Transverse colon (tissue), 4 donors: Measurements from ENCODE around the gene DNAJC11. TPM values are rescaled to one million over a fixed set of nuclear protein-coding genes. Genes with fewer than 3 reads are reported as not detected.
"Not testable (repeated sequence)": the region's sequence is repeated elsewhere in the genome, so short reads cannot be mapped to it uniquely, and the experiment has no call there.

Experiments
- DNase-seq: peaks from one replicate; pipeline ENCODE4 v3.0.0-alpha.2; 2019
- H3K27ac ChIP-seq, 4 donors: fragments of 200-600 bp; sonication (generic); 2 replicates each; pipeline ENCODE4 v1.5.1; 2016 to 2018; ENCODE audit warnings: inconsistent platforms in 4 of 4
- H3K27me3 ChIP-seq: fragments of 200-600 bp; sonication (generic); 2 replicates; pipeline ENCODE4 v1.5.1; 2017; ENCODE audit warnings: inconsistent platforms
- H3K36me3 ChIP-seq, 4 donors: fragments of 200-600 bp; sonication (generic); 2 replicates each; pipeline ENCODE4 v1.5.1; 2017 to 2019; ENCODE audit warnings: inconsistent platforms in 4 of 4
- H3K4me1 ChIP-seq, 4 donors: fragments of 200-600 bp; sonication (generic); 2 replicates each; pipeline ENCODE4 v1.5.1; 2017 to 2020; ENCODE audit warnings: inconsistent platforms in 4 of 4
- H3K4me3 ChIP-seq, 4 donors: fragments of 200-600 bp; sonication (generic); 1 replicate in 1 of 4; 2 replicates in 3 of 4; pipeline versions ENCODE4 v1.5.1 to v1.6.1; 2017 to 2019; ENCODE audit warnings: inconsistent platforms in 4 of 4
- H3K9me3 ChIP-seq, 2 donors: fragments of 200-600 bp; sonication (generic); 2 replicates each; pipeline ENCODE4 v1.5.1; 2017 to 2019; ENCODE audit warnings: inconsistent platforms in 2 of 2
- CTCF ChIP-seq, 5 experiments: fragments of 200-600 bp in 3 of 5; fragments of 450-650 bp in 2 of 5; sonication (generic) in 3 of 5; IDR thresholded peaks; 1 replicate in 2 of 5; 2 replicates in 3 of 5; pipeline ENCODE4 v1.5.1; 2016 to 2017; ENCODE audit warnings: antibody characterized with exemption in 5 of 5, inconsistent platforms in 3 of 5, mild to moderate bottlenecking in 2 of 5, moderate library complexity in 1 of 5
- EP300 ChIP-seq: sonication (generic); formaldehyde crosslinking; IDR thresholded peaks from one replicate; pipeline ENCODE4 v1.6.1; 2017; ENCODE audit warnings: antibody characterized with exemption, low read depth
- POLR2A ChIP-seq: fragments of 450-650 bp; IDR thresholded peaks from one replicate; pipeline ENCODE4 v1.6.1; 2016; ENCODE audit warnings: antibody characterized with exemption, mild to moderate bottlenecking, moderate library complexity
- POLR2AphosphoS5 ChIP-seq, 3 donors: sonication (generic); formaldehyde crosslinking; IDR thresholded peaks; one replicate each; pipeline ENCODE4 v1.6.1; 2016; ENCODE audit warnings: antibody characterized with exemption in 3 of 3
- WGBS, 2 donors: methylation state at CpG; one replicate each; pipeline ENCODE4 v1.1.5; 2018; ENCODE audit warnings: low coverage in 1 of 2; 5-methylcytosine and 5-hydroxymethylcytosine counted together
- in situ Hi-C, 4 donors: fragments of 200-750 bp; cut with MboI; loops; one replicate each; pipeline versions ENCODE4 v1.15.0 to v1.15.1; 2017; ENCODE audit warnings: low sequenced_read_pairs in 3 of 4, low pct_ligation_motif_present in 1 of 4, low pct_unique_long_range_greater_than_20kb in 1 of 4
- intact Hi-C: fragments of 100-400 bp; cut with DNase I; formaldehyde crosslinking; loops from one replicate; pipeline ENCODE4 v1.15.1; 2023; ENCODE audit warnings: low total_unique reads
- total RNA-seq, 4 donors: library from RNA; depleted of rRNA; stranded (reverse); fragments of >200 nt; gene quantifications; one replicate each; pipeline ENCODE4 v1.1.0, GENCODE V29; 2016

Gene DNAJC11
- total RNA-seq, 4 donors from 2014 or later, result 62.1 to 80.0 (median 70.9) TPM

GRCh38 chr1:6743189-6744101 lies 41.8 kb upstream of the DNAJC11 start:
- Histone ChIP-seq H3K36me3 (no peaks in the 10 kb centered on the region), H3K4me1 (peaks cover 0 to 8% (median 6%) of the 10 kb centered on the region in 4 donors), H3K4me3 (no peak overlapping the region), H3K9me3 (no peaks in the 10 kb centered on the region), H3K27ac (peak overlapping the region; percentile 59 to 75 (median 72)), H3K27me3 (no peaks in the 10 kb centered on the region)
- intact Hi-C loops, result no loop called here
- peak; percentile 14 for DNase-seq
- peak in 1 of 3 donors; percentile 43 for TF ChIP-seq POLR2AphosphoS5 (IDR thresholded peaks at IDR 0.05)
- TF ChIP-seq POLR2A, result no peak
- TF ChIP-seq EP300, result no peak
- TF ChIP-seq CTCF (IDR thresholded peaks at IDR 0.05), result no peak
- in situ Hi-C loops, result loop anchor here (25.0 kb wide), 3 partner anchors 144 to 344 kb away; no protein-coding TSS in a partner anchor
- WGBS, 2 donors, result 40 to 50% methylated on average over 2 to 20 of the region's 20 CpGs

GRCh38 chr1:6742676-6743188 lies 41.1 kb upstream of the DNAJC11 start:
- in situ Hi-C loops, result loop anchor here (25.0 kb wide), 3 partner anchors 145 to 345 kb away; no protein-coding TSS in a partner anchor
- intact Hi-C loops, result not testable (repeated sequence)

GRCh38 chr1:6738987-6739676 lies 37.5 kb upstream of the DNAJC11 start:
- no peak overlapping the region for H3K27ac ChIP-seq
- intact Hi-C loops, result no loop called here
- H3K4me3 ChIP-seq, result no peak overlapping the region
- peaks cover 0 to 8% (median 4%) of the 10 kb centered on the region in 4 donors for H3K4me1 ChIP-seq
- no peak for TF ChIP-seq POLR2AphosphoS5 (IDR thresholded peaks at IDR 0.05)
- no peak for TF ChIP-seq POLR2A
- no peak for TF ChIP-seq EP300
- no peak for TF ChIP-seq CTCF (IDR thresholded peaks at IDR 0.05)
- 82 to 100% methylated on average over 1 to 30 of the region's 30 CpGs for WGBS, 2 donors
- DNase-seq, result no peak
- in situ Hi-C loops, result loop anchor here (25.0 kb wide), 3 partner anchors 148 to 348 kb away; no protein-coding TSS in a partner anchor
- no peaks in the 10 kb centered on the region for H3K9me3 ChIP-seq
- H3K36me3 ChIP-seq, result no peaks in the 10 kb centered on the region
- no peaks in the 10 kb centered on the region for H3K27me3 ChIP-seq

More at GRCh38 chr1:6742676-6743188, 41.1 kb upstream of the DNAJC11 start:
- H3K4me1 ChIP-seq, H3K36me3 ChIP-seq, DNase-seq, H3K9me3 ChIP-seq, H3K27me3 ChIP-seq, H3K4me3 ChIP-seq: not testable (repeated sequence)
- WGBS, 2 donors, result 66 to 73% methylated on average over 6 to 7 of the region's 7 CpGs
- H3K27ac ChIP-seq, result peak overlapping the region in 1 of 4 donors; percentile 72

- no peak overlapping the region for H3K27ac ChIP-seq
- H3K36me3 ChIP-seq, result no peaks in the 10 kb centered on the region
- TF ChIP-seq POLR2AphosphoS5 (IDR thresholded peaks at IDR 0.05) (no peak), CTCF (IDR thresholded peaks at IDR 0.05) (no peak), EP300 (no peak), POLR2A (no peak)
- in situ Hi-C loops, result loop anchor here (25.0 kb wide), 3 partner anchors 154 to 354 kb away; no protein-coding TSS in a partner anchor
- no peaks in the 10 kb centered on the region for H3K9me3 ChIP-seq
- 87% methylated on average over 5 of the region's 5 CpGs; no CpG with 5 or more reads in 1 of the 2 donors for WGBS, 2 donors
- intact Hi-C loops, result no loop called here
- DNase-seq, result no peak
- H3K4me1 ChIP-seq, result peaks cover 0 to 14% (median 3%) of the 10 kb centered on the region in 4 donors
- H3K4me3 ChIP-seq, result no peak overlapping the region
- H3K27me3 ChIP-seq, result no peaks in the 10 kb centered on the region
These were observed 31.3 kb upstream of the DNAJC11 start for GRCh38 chr1:6732942-6733341.
